Measurements from ENCODE around the gene SFMBT1. TPM values are rescaled to one million over a fixed set of nuclear protein-coding genes. Genes with fewer than 3 reads are reported as not detected.
A peak's percentile ranks its signal among the peaks of the same experiment; 100 is the strongest.

The SFMBT1 gene
- total RNA-seq, 1 donor from 2014 or later = 32.9 TPM

- DNase-seq = no peak
These were observed 55.2 kb downstream of the SFMBT1 start for GRCh38 chr3:52990637-52991036.

- DNase-seq = peak; percentile 3
These were observed 58.9 kb downstream of the SFMBT1 start for GRCh38 chr3:52986938-52987337.

- no peak for DNase-seq
These were observed 59.8 kb downstream of the SFMBT1 start for GRCh38 chr3:52986049-52986448.

- no peak for DNase-seq
These were observed 62.0 kb downstream of the SFMBT1 start for GRCh38 chr3:52983828-52984227.

- no peak for DNase-seq
These were observed 62.5 kb downstream of the SFMBT1 start for GRCh38 chr3:52983336-52983807.

GRCh38 chr3:52982839-52983238, 63.0 kb downstream of the SFMBT1 start:
- no peak for DNase-seq

GRCh38 chr3:52979190-52979983, 66.5 kb downstream of the SFMBT1 start:
- no peak for DNase-seq

GRCh38 chr3:52978109-52978754, 67.6 kb downstream of the SFMBT1 start:
- DNase-seq = no peak

- no peak for DNase-seq
These were observed 72.1 kb downstream of the SFMBT1 start for GRCh38 chr3:52973806-52974205.

GRCh38 chr3:52971895-52972294, 74.0 kb downstream of the SFMBT1 start:
- DNase-seq = no peak

- no peak for DNase-seq
These were observed 78.5 kb downstream of the SFMBT1 start for GRCh38 chr3:52967398-52967797.

GRCh38 chr3:52962160-52962559, 83.7 kb downstream of the SFMBT1 start:
- no peak for DNase-seq

- no peak for DNase-seq
These were observed 86.1 kb downstream of the SFMBT1 start for GRCh38 chr3:52959773-52960172.

GRCh38 chr3:52939600-52939999, 106.3 kb downstream of the SFMBT1 start:
- no peak for DNase-seq

- peak; percentile 74 for DNase-seq
These were observed 111.0 kb downstream of the SFMBT1 start for GRCh38 chr3:52934630-52935530.

GRCh38 chr3:52931889-52932288, 114.0 kb downstream of the SFMBT1 start:
- no peak for DNase-seq

GRCh38 chr3:52931328-52931727, 114.5 kb downstream of the SFMBT1 start:
- DNase-seq = no peak

- no peak for DNase-seq
These were observed 115.1 kb downstream of the SFMBT1 start for GRCh38 chr3:52930748-52931147.

- DNase-seq = no peak
These were observed 119.3 kb downstream of the SFMBT1 start for GRCh38 chr3:52926554-52926953.

GRCh38 chr3:52925405-52926313, 120.2 kb downstream of the SFMBT1 start:
- DNase-seq = no peak

GRCh38 chr3:52923963-52924362, 121.9 kb downstream of the SFMBT1 start:
- no peak for DNase-seq

- DNase-seq = no peak
These were observed 125.0 kb downstream of the SFMBT1 start for GRCh38 chr3:52920841-52921240.

Measured in tongue (tissue), 2 donors.